HFF-Myc (cell line): ENCODE measurements around the gene TOP3A.

ENCODE experiments used
- DNase-seq: peaks from one replicate; pipeline ENCODE4 v3.0.0-alpha.2; 2011; ENCODE audit warnings: low read depth; ENCODE audit errors: extremely low read depth
- H3K4me3 ChIP-seq: replicated peaks from 2 replicates; pipeline ENCODE4 v1.5.1; 2011; ENCODE audit warnings: low read depth, mild to moderate bottlenecking, control low read depth, low read length
- CTCF ChIP-seq: IDR thresholded peaks from 2 replicates; pipeline ENCODE4 v1.5.1; 2012; ENCODE audit warnings: mild to moderate bottlenecking, low read depth, low read length, control low read depth; ENCODE audit errors: missing control alignments

TOP3A gene

DNA sequence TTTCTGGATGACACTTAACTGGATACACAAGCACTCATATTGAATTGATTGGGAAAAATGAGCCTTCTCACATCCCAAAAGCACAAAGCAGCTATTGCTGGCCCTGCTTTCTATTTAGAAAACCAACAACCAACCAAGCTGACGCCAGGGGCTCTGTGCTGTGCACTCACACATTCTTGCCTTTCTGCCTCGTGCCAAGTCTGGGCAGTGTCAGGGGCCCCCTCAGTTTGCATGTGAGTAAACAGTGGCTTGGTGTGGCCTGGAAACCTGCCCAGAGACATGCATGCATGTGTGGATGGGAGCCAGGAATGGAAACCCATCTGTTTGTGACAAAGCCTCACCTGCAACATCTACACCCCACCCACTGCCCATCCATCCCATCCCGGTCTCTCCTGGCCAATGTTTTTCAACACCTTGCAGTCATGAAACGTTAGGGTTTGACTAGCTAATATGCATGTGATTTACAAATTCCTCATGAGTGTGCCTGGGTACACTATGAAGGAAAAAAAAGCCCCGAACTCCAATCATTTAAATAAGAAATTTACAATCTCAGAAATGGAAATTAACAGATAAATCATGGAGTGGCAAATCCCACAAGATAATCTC lies 33.9 kb downstream of the TOP3A start:
- no peak for DNase-seq
- H3K4me3 ChIP-seq = no peak overlapping the region
- no peak for TF ChIP-seq CTCF

DNA sequence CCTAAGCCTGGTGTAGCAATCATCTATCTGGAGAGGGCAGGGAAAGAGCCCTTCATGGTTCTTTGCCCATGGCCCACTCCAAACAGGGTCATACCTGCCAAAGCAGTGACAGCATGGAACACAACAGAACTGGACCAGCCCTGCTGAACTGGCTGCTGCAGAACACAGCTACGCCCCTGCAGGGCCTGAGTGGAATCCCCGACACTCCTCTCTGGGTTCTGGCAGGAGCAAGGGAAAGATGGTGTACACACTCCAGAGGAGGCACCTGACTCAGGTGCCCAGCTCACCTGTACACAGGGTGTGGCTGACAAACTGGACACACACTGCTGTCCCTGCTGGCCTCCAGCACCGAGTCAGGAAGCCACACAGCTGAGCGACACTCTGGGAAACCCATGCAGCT lies 34.5 kb downstream of the TOP3A start:
- H3K4me3 ChIP-seq = no peak overlapping the region
- DNase-seq = no peak
- TF ChIP-seq CTCF = no peak

DNA sequence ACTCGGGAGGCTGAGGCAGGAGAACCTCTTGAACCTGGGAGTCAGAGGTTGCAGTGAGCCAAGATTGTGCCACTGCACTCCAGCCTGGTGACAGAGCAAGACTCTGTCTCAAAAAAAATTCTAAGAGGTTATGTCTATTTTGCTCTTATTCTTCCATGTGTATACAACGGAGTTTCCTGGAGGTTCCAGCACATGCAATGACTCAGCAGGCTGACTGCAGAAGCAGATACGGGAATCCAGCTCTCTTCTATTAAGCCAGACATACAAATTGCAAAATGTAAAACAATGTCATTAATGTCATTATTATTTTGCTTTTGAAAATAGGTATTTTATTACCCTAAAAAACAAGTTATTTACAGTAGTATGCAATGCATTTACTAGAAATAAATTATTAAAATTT lies 35.9 kb downstream of the TOP3A start:
- H3K4me3 ChIP-seq = no peak overlapping the region
- TF ChIP-seq CTCF = no peak
- DNase-seq = no peak

DNA sequence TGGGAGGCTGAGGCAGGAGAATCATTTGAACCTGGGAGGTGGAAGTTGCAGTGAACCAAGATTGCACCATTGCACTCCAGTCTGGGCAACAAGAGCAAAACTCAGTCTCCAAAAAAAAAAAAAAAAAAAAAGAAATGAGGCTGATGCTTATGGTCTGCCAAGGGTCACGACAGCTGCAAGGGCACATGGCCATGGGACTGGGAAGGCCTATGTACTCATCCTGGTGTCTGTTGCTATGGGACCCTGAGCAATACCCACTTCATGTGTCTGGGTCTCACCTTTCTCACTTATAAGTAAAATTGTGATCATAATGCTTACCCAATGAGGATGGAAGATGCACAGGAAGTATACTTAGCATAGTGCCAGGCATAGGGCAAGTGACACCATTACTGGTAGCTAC lies 37.7 kb downstream of the TOP3A start:
- DNase-seq = no peak
- H3K4me3 ChIP-seq = no peak overlapping the region
- TF ChIP-seq CTCF = no peak

DNA sequence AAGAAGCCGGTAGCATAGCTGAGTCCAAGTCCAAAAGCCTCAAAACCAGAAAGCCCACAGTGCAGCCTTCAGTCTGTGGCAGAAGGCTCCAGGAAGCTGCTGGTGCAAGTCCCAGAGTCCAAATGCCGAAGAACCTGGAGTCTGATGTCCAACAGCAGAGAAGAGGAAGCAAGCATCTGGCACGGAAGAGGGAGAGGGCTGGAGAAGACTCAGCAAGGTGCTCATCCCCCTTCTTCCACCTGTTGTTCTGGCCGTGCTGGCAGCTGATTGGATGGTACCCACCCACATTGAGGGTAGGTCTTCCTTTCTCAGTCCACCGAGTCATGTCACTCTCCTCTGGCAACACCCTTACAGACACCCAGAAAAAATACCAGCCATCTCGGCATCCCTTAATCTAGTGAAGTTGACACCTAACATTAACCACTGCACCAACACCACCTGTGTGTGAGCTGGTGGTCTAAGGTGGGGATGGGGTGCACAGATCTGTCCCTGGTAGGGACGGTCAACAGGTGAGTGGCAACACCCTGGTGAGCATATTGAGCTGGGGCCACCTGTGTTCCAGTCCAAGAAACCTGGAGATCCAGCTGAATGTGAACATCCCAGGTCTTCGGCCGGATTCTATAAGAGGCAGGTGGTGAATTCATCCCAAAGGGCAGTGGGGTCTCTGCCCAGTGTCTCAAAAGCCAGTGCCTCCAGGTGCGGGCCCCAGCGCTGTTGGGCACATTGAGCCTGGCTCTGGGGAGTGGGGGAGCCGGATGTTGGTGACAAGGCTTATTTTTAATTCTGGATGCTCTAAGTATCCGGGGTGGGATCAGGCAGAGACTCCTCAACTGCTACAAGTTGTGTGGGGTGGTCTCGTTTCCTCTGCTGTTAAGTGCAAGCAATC lies 44.5 kb downstream of the TOP3A start:
- DNase-seq = no peak
- H3K4me3 ChIP-seq = no peak overlapping the region
- TF ChIP-seq CTCF = no peak

GRCh38 chr17:18267927-18268711 lies 46.7 kb downstream of the TOP3A start:
- TF ChIP-seq CTCF = no peak
- DNase-seq = no peak
- no peak overlapping the region for H3K4me3 ChIP-seq
